Measurements from ENCODE around the gene ZNF891.

The ZNF891 gene

GRCh38 chr12:133130038-133130807 lies at the start of gene ZNF891, which contains the start of gene ZNF10:
Gene ZNF891 (minus strand): TSS chr12:133130274. CDS start chr12:133121918, 8,356 bp downstream.
Gene ZNF10 (plus strand): TSS chr12:133130627. CDS start chr12:133144493, 13,866 bp downstream.
- peak; percentile 93 to 96 (median 96) for DNase-seq (ENCODE audit: low read depth in 3 of 3)

- no peak for DNase-seq (ENCODE audit: low read depth in 3 of 3)
Measured at GRCh38 chr12:133174901-133175300, 44.8 kb upstream of the ZNF891 start.

GRCh38 chr12:133172491-133172890 lies 42.4 kb upstream of the ZNF891 start:
- no peak for DNase-seq (ENCODE audit: low read depth in 3 of 3)

- DNase-seq (ENCODE audit: low read depth in 3 of 3): no peak
Measured at GRCh38 chr12:133165776-133166175, 35.7 kb upstream of the ZNF891 start.

- no peak for DNase-seq (ENCODE audit: low read depth in 3 of 3)
Measured at GRCh38 chr12:133156125-133156690, 26.1 kb upstream of the ZNF891 start.

- DNase-seq (ENCODE audit: low read depth in 3 of 3): no peak
Measured at GRCh38 chr12:133145981-133146380, 15.9 kb upstream of the ZNF891 start.

GRCh38 chr12:133135747-133136146 lies 5.7 kb upstream of the ZNF891 start:
- DNase-seq (ENCODE audit: low read depth in 3 of 3): no peak

GRCh38 chr12:133130808-133131128 lies 694 bp upstream of the ZNF891 start:
- DNase-seq (ENCODE audit: low read depth in 3 of 3): peak in 2 of 3 experiments; percentile 2 to 32

- peak in 1 of 3 experiments; percentile 2 for DNase-seq (ENCODE audit: low read depth in 3 of 3)
Measured at GRCh38 chr12:133129368-133130037, 571 bp downstream of the ZNF891 start.

GRCh38 chr12:133124674-133125073 lies 5.4 kb downstream of the ZNF891 start:
- no peak for DNase-seq (ENCODE audit: low read depth in 3 of 3)

GRCh38 chr12:133120385-133121191 lies 9.5 kb downstream of the ZNF891 start:
- no peak for DNase-seq (ENCODE audit: low read depth in 3 of 3)

GRCh38 chr12:133108150-133108549 lies 21.9 kb downstream of the ZNF891 start:
- DNase-seq (ENCODE audit: low read depth in 3 of 3): no peak

- no peak for DNase-seq (ENCODE audit: low read depth in 3 of 3)
Measured at GRCh38 chr12:133107121-133107520, 23.0 kb downstream of the ZNF891 start.

GRCh38 chr12:133106253-133106652 lies 23.8 kb downstream of the ZNF891 start:
- DNase-seq (ENCODE audit: low read depth in 3 of 3): no peak

GRCh38 chr12:133105620-133106019 lies 24.5 kb downstream of the ZNF891 start:
- DNase-seq (ENCODE audit: low read depth in 3 of 3): no peak

GRCh38 chr12:133083345-133083744 lies 46.7 kb downstream of the ZNF891 start:
- no peak for DNase-seq (ENCODE audit: low read depth in 3 of 3)

GRCh38 chr12:133081159-133081780 lies 48.8 kb downstream of the ZNF891 start:
- DNase-seq (ENCODE audit: low read depth in 3 of 3): no peak

- DNase-seq (ENCODE audit: low read depth in 3 of 3): peak; percentile 82 to 92 (median 92)
Measured at GRCh38 chr12:133080368-133081158, 49.5 kb downstream of the ZNF891 start, which contains the start of gene ZNF140. Gene ZNF140 (plus strand): TSS chr12:133080923. CDS start chr12:133081321, 398 bp downstream.

GRCh38 chr12:133080026-133080367 lies 50.1 kb downstream of the ZNF891 start:
- DNase-seq (ENCODE audit: low read depth in 3 of 3): peak; percentile 92 to 96 (median 94)

GRCh38 chr12:133073836-133074235 lies 56.2 kb downstream of the ZNF891 start:
- DNase-seq (ENCODE audit: low read depth in 3 of 3): no peak

- no peak for DNase-seq (ENCODE audit: low read depth in 3 of 3)
Measured at GRCh38 chr12:133063556-133063955, 66.5 kb downstream of the ZNF891 start.
